Mucosa of rectum (tissue), 2 donors: ENCODE measurements around the gene GZF1.

Source experiments
- H3K27ac ChIP-seq, 2 donors: one replicate each; pipeline ENCODE4 v1.7.0; 2013; ENCODE audit warnings: inconsistent platforms in 2 of 2, low read depth in 2 of 2, low read length in 2 of 2
- H3K27me3 ChIP-seq, 2 donors: one replicate each; pipeline ENCODE4 v1.7.0; 2013; ENCODE audit warnings: low read length in 2 of 2; ENCODE audit not compliant: control insufficient read depth in 2 of 2, insufficient read depth in 2 of 2
- H3K36me3 ChIP-seq, 2 donors: one replicate each; pipeline ENCODE4 v1.7.0; 2013; ENCODE audit warnings: low read length in 2 of 2; ENCODE audit not compliant: control insufficient read depth in 2 of 2, insufficient read depth in 2 of 2
- H3K4me1 ChIP-seq, 2 donors: one replicate each; pipeline ENCODE4 v1.7.0; 2013; ENCODE audit warnings: low read length in 2 of 2, mild to moderate bottlenecking in 1 of 2; ENCODE audit not compliant: control insufficient read depth in 2 of 2, insufficient read depth in 2 of 2
- H3K4me3 ChIP-seq, 2 donors: one replicate each; pipeline ENCODE4 v1.7.0; 2013; ENCODE audit warnings: low read length in 2 of 2
- H3K9ac ChIP-seq, 2 donors: one replicate each; pipeline ENCODE4 v1.7.0; 2013; ENCODE audit warnings: low read length in 2 of 2, low read depth in 1 of 2, mild to moderate bottlenecking in 1 of 2
- H3K9me3 ChIP-seq, 2 donors: one replicate each; pipeline ENCODE4 v1.7.0; 2013; ENCODE audit warnings: low read length in 2 of 2; ENCODE audit not compliant: control insufficient read depth in 2 of 2
- donor health status: healthy.
- donor health status: Normal muscosa, but diverticular disease.

GZF1 gene

DNA sequence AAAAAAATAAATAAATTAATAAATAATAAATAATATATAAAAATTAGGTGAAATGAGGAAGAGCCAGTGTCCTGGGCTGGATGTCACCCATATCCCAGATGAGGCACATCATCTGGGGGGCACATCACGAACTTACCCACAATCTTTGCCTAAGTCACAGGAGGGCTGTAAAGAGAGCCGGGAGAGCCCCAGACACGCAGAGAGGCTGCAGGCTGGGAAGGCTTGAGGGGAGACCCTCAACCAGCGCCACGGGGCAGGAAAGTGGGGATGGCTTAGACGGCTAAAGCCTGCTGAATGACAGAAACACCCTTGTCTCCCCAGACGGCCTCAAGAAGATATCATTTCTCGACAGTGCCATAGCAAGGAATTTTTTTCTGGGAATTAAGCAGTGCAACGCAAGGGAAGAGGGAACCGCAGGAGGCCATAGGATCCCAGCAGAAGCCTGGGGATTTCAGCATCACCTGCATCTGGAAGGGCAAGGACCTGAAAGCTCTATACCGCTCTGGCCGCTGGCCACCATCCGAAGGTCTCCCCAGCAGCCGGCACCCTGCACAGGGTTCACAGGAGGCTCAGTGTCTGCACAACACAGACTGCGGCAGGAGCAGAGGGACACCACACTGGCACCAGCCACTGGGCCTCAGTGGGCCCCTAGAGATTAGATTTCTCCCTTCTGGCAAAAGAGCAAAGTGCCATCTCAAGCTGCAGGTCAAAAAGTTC, 34.2 kb upstream of the GZF1 start:
- no peaks in the 10 kb centered on the region for H3K27me3 ChIP-seq
- no peaks in the 10 kb centered on the region for H3K9me3 ChIP-seq
- H3K9ac ChIP-seq: no peak overlapping the region
- H3K4me3 ChIP-seq: no peak overlapping the region
- no peaks in the 10 kb centered on the region for H3K4me1 ChIP-seq
- no peaks in the 10 kb centered on the region for H3K36me3 ChIP-seq
- no peak overlapping the region for H3K27ac ChIP-seq

DNA sequence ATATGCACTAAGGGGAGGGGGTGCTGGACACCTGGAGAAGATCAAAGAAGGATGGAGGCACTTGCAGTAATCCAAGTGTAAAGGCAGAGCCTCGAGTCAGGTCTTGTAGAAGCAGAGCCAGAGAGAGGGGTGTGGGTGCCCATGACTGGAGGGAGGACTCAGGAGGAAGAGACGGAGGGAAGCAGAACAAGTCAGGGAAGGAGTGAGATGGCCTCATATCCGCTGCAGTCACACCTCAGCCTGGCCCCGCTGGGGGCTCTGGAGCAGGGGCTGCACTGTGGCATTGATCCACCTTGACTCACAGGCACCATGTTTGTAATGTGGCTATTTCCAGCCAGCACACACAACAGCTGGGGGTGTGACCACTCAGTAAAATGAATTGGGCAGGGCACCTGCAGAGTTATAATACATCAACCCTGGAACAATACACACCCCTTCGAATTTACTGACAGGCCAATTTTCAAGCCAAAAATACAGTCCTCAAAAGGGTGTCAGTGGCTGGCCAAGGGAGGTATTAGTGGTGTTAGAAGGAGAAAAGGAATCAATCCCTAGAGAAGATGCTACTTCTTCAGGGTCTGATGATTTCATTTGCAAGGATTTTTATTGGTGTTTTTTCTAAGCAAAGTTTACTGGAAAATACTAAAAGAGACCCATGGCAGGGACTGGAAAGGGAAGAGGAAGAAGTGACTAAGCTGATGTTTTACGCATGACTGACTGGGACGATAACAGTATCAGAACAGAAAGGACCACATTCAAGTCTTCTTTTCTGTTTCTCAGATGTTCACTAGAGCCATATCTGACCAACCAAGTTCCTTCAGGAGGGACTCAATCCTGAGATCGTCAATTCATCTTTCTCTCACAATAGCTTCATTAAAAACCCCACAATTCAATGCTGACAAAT, 30.3 kb upstream of the GZF1 start:
- H3K27me3 ChIP-seq: no peaks in the 10 kb centered on the region
- H3K9ac ChIP-seq: no peak overlapping the region
- no peak overlapping the region for H3K27ac ChIP-seq
- H3K9me3 ChIP-seq: no peaks in the 10 kb centered on the region
- H3K4me1 ChIP-seq: peaks cover 0 to 2% of the 10 kb centered on the region in 2 donors
- no peaks in the 10 kb centered on the region for H3K36me3 ChIP-seq
- H3K4me3 ChIP-seq: no peak overlapping the region

DNA sequence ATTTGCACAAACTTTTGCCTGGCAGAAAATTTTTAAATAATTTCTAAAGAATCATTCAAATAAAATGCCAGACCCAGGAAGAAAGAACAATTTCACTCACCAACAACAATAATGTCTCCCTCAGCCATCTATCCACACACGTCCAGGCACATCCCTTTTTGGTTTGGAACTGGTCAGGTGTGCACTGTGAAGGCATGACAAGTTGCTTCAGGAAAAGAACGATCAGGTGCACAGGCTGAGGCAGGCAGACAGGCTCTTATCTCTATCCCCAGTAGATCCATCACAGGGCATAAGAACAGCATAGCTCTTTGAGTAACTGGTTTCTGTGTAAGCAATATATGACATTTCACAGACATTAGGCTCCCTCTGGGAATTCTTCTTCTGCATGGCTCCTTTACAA, 29.5 kb upstream of the GZF1 start:
- no peaks in the 10 kb centered on the region for H3K27me3 ChIP-seq
- no peak overlapping the region for H3K9ac ChIP-seq
- no peak overlapping the region for H3K4me3 ChIP-seq
- H3K27ac ChIP-seq: no peak overlapping the region
- H3K9me3 ChIP-seq: no peaks in the 10 kb centered on the region
- peaks cover 0 to 2% of the 10 kb centered on the region in 2 donors for H3K4me1 ChIP-seq
- H3K36me3 ChIP-seq: no peaks in the 10 kb centered on the region

DNA sequence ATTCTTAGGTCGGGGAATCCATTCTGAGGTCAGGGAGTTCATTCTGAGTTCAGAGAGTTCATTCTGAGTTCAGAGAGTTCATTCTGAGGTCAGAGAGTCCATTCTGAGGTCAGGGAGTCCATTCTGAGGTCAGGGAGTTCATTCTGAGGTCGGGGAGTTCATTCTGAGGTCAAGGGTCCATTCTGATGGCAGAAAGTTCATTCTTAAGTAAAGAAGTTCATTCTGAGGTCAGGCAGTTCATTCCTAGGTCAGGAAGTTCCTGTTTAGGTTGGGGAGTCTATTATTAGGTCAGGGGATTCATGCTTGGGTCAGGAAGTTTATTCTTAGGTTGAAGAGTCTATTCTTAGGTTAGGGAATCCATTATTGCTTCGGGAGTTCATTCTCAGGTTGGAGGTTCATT, 27.9 kb upstream of the GZF1 start:
- Histone ChIP-seq H3K9ac (no peak overlapping the region), H3K27ac (no peak overlapping the region), H3K4me3 (no peak overlapping the region), H3K36me3 (no peaks in the 10 kb centered on the region), H3K27me3 (no peaks in the 10 kb centered on the region), H3K4me1 (peaks cover 0 to 2% of the 10 kb centered on the region in 2 donors), H3K9me3 (no peaks in the 10 kb centered on the region)

DNA sequence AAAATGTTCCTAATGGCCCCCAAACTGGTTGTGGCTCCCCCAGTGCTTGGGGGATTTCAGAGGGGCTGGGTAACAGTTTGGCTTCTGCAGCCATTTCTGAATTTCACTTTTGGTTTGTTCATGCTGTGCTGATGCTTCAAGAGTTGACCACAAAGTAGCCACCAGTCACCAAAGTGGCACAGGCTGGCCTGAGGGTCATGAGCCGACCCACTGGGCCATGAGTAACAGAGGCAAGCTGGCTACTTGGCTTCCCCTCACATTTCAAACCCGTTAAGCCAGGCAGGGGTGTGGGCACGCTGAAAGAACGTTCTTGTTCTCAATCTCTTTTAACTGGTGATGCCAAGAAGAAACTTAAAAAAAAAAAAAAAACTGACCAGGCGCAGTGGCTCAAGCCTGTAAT, 26.5 kb upstream of the GZF1 start:
- Histone ChIP-seq H3K9ac (no peak overlapping the region), H3K27me3 (no peaks in the 10 kb centered on the region), H3K36me3 (no peaks in the 10 kb centered on the region), H3K9me3 (no peaks in the 10 kb centered on the region), H3K27ac (no peak overlapping the region), H3K4me3 (no peak overlapping the region), H3K4me1 (peaks cover 0 to 2% of the 10 kb centered on the region in 2 donors)

DNA sequence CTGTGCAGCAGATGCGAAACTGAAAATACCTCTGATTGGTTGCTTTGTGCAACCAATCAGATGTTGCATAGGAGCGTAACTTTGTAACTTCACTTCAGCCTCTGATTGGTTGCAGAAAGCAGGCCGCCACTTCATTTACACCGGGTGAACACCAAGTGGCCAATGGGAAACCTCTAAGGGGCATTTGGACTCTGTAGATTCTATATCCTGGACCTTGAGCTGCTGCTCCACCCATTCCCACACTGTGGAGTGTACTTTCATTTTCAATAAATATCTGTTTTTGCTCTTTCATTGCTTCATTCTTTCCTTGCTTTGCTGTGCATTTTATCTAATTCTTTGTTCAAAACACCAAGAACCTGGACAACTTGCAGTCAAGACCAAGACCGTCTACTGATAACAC, 25.5 kb upstream of the GZF1 start:
- no peaks in the 10 kb centered on the region for H3K27me3 ChIP-seq
- H3K36me3 ChIP-seq: no peaks in the 10 kb centered on the region
- H3K9ac ChIP-seq: no peak overlapping the region
- H3K4me3 ChIP-seq: no peak overlapping the region
- no peaks in the 10 kb centered on the region for H3K9me3 ChIP-seq
- peaks cover 0 to 2% of the 10 kb centered on the region in 2 donors for H3K4me1 ChIP-seq
- no peak overlapping the region for H3K27ac ChIP-seq

DNA sequence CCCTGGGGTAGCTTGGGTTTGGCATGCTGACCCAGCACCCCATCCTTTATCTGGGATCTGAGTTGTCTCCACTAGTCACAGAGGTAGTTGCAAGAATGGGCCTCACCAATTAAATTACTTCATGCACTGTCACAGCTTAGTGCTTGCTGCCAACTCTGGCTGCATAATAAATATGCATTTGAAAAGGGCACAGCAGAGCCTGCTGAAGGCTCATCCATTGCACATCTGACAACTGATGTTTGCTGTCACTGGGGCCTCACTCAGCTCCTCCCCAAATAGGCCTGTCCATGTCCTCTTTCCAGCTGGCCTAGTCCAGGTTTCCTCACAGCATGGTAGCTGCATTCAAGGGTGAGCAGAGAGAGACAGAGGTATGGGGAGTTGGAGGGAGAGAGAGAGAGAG, 24.7 kb upstream of the GZF1 start:
- no peak overlapping the region for H3K9ac ChIP-seq
- H3K4me3 ChIP-seq: no peak overlapping the region
- H3K9me3 ChIP-seq: no peaks in the 10 kb centered on the region
- H3K27me3 ChIP-seq: no peaks in the 10 kb centered on the region
- no peaks in the 10 kb centered on the region for H3K36me3 ChIP-seq
- H3K4me1 ChIP-seq: peaks cover 0 to 2% of the 10 kb centered on the region in 2 donors
- H3K27ac ChIP-seq: no peak overlapping the region

DNA sequence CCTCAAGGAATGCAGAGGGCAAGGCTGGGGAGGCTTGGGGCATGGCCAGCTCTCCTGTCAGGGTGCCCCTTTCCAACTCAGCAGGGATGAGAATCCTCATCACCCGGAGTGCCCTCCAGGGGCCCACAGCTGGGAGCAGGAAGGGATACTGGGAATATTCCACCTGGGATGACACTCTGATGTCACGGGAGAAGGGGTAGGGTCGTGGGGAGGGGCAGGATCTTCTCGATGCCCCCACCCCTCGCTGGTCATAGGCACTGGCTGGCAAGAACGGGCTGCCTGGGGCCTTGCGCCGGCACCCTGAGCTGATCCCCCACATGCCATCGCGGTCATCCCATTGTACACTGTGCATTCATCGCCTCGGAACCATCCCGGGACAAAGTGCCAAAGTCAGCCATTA, 22.0 kb upstream of the GZF1 start:
- H3K4me1 ChIP-seq: peaks cover 0 to 2% of the 10 kb centered on the region in 2 donors
- no peak overlapping the region for H3K27ac ChIP-seq
- no peaks in the 10 kb centered on the region for H3K9me3 ChIP-seq
- no peaks in the 10 kb centered on the region for H3K36me3 ChIP-seq
- no peak overlapping the region for H3K4me3 ChIP-seq
- H3K27me3 ChIP-seq: peaks cover 0 to 3% of the 10 kb centered on the region in 2 donors
- no peak overlapping the region for H3K9ac ChIP-seq

DNA sequence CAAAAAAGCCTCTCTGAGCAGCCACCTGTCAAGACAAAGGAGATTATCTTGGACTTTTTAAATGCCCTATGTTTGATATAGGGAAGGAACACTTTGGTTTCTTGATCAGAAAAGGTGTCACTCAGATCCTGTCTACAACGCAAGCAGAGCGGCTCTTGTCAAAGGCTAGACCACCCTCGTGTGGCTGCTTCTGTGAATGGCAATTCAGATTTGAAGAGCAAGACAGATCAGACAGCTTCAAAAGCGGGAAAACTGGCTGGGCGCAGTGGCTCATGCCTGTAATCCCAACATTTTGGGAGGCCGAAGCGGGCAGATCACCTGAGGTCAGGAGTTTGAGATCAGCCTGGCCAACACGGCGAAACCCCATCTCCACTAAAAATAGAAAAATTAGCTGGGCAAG, 21.5 kb upstream of the GZF1 start:
- Histone ChIP-seq H3K27ac (no peak overlapping the region), H3K27me3 (peaks cover 0 to 3% of the 10 kb centered on the region in 2 donors), H3K4me1 (peaks cover 0 to 2% of the 10 kb centered on the region in 2 donors), H3K36me3 (no peaks in the 10 kb centered on the region), H3K4me3 (no peak overlapping the region), H3K9me3 (no peaks in the 10 kb centered on the region), H3K9ac (no peak overlapping the region)

DNA sequence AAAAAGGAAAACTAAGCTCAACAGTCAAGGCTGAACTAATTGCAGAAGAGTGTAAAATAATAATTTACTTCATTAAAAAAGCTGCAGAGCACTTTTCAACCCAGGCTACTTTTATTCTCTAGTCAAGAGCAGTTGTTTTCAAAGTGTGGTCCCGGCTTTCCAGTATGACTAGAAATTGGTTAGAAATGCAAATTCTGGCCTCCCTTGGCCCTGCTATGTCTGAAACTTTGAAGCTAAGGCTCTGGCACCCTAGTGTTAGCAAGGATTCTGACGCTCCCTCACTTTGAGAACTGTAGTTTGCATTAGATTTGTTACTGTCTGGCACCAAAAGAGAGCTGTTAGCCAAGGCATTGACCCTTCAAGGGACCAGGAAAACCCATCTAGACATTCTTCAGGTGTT, 20.9 kb upstream of the GZF1 start:
- no peaks in the 10 kb centered on the region for H3K36me3 ChIP-seq
- H3K4me3 ChIP-seq: no peak overlapping the region
- H3K27ac ChIP-seq: no peak overlapping the region
- peaks cover 0 to 2% of the 10 kb centered on the region in 2 donors for H3K4me1 ChIP-seq
- no peak overlapping the region for H3K9ac ChIP-seq
- H3K9me3 ChIP-seq: no peaks in the 10 kb centered on the region
- peaks cover 0 to 3% of the 10 kb centered on the region in 2 donors for H3K27me3 ChIP-seq
